ENCODE results near the gene IGFBPL1. TPM values are rescaled to one million over a fixed set of nuclear protein-coding genes. Genes with fewer than 3 reads are reported as not detected.
A peak's percentile ranks its signal among the peaks of the same experiment; 100 is the strongest.

IGFBPL1 gene
- total and polyA plus RNA-seq, 2 of the 13 experiments (the other 11 are each of a cell fraction or from before 2014, with no cell fraction given), result 0.24 TPM; not detected in 1

DNA sequence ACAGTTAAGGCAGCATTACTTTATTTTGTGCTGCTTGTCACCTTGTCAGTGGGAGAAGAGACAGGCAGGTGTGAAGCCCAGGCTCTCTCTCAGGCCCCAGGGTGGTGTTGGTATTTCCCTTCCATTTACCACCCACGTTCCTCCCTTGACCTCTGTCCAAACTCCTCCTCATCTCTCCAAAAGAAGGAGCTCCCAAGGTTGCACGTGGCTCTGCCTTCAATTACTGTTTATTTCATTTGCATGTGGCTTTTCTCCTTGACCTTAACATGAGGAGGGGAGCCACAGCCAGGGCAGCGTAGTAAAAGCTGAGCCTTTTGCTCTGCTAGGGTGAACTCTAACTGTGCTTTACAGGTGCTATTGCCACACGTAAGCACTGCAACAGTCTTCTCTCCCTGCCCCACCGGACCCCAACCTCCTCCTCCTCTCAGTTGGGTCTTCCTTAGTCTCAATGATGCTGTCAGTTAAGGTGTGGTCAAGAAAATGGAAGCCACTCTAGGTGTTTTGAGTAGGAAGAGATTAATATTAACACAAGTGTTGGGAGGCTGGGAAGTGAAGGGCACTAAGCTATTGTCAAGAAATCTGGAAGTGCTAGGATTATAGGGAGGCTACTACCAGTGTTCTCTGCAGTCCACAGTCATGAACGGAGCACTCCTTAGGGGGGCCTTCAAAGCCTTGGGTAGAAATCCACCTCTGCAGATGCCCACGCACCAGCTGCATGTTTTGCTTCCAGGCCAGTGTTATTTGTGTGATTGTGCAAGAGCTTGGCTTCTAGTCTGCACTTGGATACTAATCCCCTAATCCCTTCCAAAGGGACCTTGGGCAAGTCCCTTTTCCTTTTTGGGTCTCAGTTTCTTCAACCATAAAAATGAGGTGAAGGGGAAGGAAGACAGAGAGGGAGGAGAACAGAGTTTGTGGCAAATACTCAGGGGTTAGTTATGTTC, 35.7 kb downstream of the IGFBPL1 start:
- WGBS (ENCODE audit: low lambda C conversion rate), result 25% methylated on average over 7 of the region's 7 CpGs
- POLR2A ChIA-PET, result interaction anchor here (0.6 to 1.2 kb wide), 3 partner anchors 8 to 232 kb away, joined by 3 to 4 read pairs (median 4); partner anchors contain the start of gene ANKRD18A
- Histone ChIP-seq H3K9ac (ENCODE audit: insufficient read depth, low read depth, low read length) (peak overlapping the region; percentile 47), H3K27me3 (ENCODE audit: control insufficient read depth in 1 of 2, insufficient read depth in 2 of 2, low read length in 2 of 2) (no peaks in the 10 kb centered on the region; a peak in 1 of 5 replicates), H2AFZ (ENCODE audit: low read length) (no peak overlapping the region), H3K36me3 (replicated peaks in 1 of 2; ENCODE audit: control insufficient read depth in 1 of 2, insufficient read depth in 2 of 2, low read length in 2 of 2) (no peaks in the 10 kb centered on the region), H3K4me3 (replicated peaks in 1 of 3; ENCODE audit: insufficient read depth in 1 of 3, low read depth in 2 of 3, low read length in 3 of 3) (peak overlapping the region in 1 of 3 experiments; percentile 18; a peak in 1 of 6 replicates), H3K9me3 (ENCODE audit: low read length) (peaks cover 6% of the 10 kb centered on the region; the same call in 1 of the 2 replicates), H4K20me1 (ENCODE audit: insufficient read depth, low read length) (no peaks in the 10 kb centered on the region), H3K27ac (ENCODE audit: extremely low read length, insufficient read depth, low read length) (peak overlapping the region; percentile 62), H3K4me1 (ENCODE audit: insufficient read depth, low read length) (peaks cover 89% of the 10 kb centered on the region), H3K79me2 (ENCODE audit: insufficient read depth, low read length) (peaks cover 10% of the 10 kb centered on the region), H3K4me2 (ENCODE audit: low read depth, low read length) (peak overlapping the region; percentile 60)
- intact Hi-C loops (cut with micrococcal nuclease; ENCODE audit: unreplicated experiment) (no loop called here), in situ Hi-C loops (cut with HindIII; ENCODE audit: extremely low pct_ligation_motif_present, low pct_unique_long_range_greater_than_20kb) (no loop called here)
- CTCF ChIA-PET (ENCODE audit: low intra/inter-chr PET ratio, low total read pairs), result no interaction called here
- DNase-seq (ENCODE audit: low spot score) (peak; percentile 44), ATAC-seq (no peak), FAIRE-seq (no peak)
- BruUV-seq (replicated peaks), result no TSS peak
- TF ChIP-seq CEBPG (CRISPR knock-in tag; IDR thresholded peaks at IDR 0.05) (peak; percentile 95), TFE3 (CRISPR knock-in tag; IDR thresholded peaks at IDR 0.05) (peak; percentile 13; the same call in 1 of the 2 replicates), SOX13 (IDR thresholded peaks at IDR 0.05) (no peak), SOX13 (CRISPR knock-in tag; conservative IDR thresholded peaks at IDR 0.05 in 1 of 2, IDR thresholded peaks at IDR 0.05 in 1 of 2) (peak in 1 of 2 experiments; percentile 69; a peak in 2 of 4 replicates), ZFY (CRISPR knock-in tag; IDR thresholded peaks at IDR 0.05) (peak; percentile 9; the same call in 1 of the 2 replicates), ZMYM4 (CRISPR knock-in tag; IDR thresholded peaks at IDR 0.05) (peak; percentile 22; the same call in 1 of the 2 replicates), FUBP1 (CRISPR knock-in tag; IDR thresholded peaks at IDR 0.05; ENCODE audit: borderline replicate concordance) (no peak), ZNF564 (CRISPR knock-in tag; IDR thresholded peaks at IDR 0.05) (0 out of 2 replicates have a peak, but pooled peaks have one; percentile 18), TFAP4 (IDR thresholded peaks at IDR 0.05; ENCODE audit: borderline replicate concordance, low read depth) (peak; percentile 41; the same call in 1 of the 2 replicates), NFIB (CRISPR knock-in tag; IDR thresholded peaks at IDR 0.05; ENCODE audit: borderline replicate concordance) (no peak), SAFB2 (CRISPR knock-in tag; IDR thresholded peaks at IDR 0.05; ENCODE audit: borderline replicate concordance, low read depth) (no peak), SMC3 (IDR thresholded peaks at IDR 0.05; ENCODE audit: low read length) (peak; percentile 30; the same call in 1 of the 2 replicates), FOSL2 (CRISPR knock-in tag; IDR thresholded peaks at IDR 0.05) (peak; percentile 35; the same call in 1 of the 2 replicates), NFYB (CRISPR knock-in tag; IDR thresholded peaks at IDR 0.05) (no peak)
- TF ChIP-seq, protein P1, sequence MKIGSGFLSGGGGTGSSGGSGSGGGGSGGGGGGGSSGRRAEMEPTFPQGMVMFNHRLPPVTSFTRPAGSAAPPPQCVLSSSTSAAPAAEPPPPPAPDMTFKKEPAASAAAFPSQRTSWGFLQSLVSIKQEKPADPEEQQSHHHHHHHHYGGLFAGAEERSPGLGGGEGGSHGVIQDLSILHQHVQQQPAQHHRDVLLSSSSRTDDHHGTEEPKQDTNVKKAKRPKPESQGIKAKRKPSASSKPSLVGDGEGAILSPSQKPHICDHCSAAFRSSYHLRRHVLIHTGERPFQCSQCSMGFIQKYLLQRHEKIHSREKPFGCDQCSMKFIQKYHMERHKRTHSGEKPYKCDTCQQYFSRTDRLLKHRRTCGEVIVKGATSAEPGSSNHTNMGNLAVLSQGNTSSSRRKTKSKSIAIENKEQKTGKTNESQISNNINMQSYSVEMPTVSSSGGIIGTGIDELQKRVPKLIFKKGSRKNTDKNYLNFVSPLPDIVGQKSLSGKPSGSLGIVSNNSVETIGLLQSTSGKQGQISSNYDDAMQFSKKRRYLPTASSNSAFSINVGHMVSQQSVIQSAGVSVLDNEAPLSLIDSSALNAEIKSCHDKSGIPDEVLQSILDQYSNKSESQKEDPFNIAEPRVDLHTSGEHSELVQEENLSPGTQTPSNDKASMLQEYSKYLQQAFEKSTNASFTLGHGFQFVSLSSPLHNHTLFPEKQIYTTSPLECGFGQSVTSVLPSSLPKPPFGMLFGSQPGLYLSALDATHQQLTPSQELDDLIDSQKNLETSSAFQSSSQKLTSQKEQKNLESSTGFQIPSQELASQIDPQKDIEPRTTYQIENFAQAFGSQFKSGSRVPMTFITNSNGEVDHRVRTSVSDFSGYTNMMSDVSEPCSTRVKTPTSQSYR (CRISPR knock-in tag; IDR thresholded peaks at IDR 0.05; ENCODE audit: borderline replicate concordance), result no peak

All from HepG2 (cell line).